HG03108 (cell line): ENCODE data around the gene CACNB4.
"Not testable (repeated sequence)": the region's sequence is repeated elsewhere in the genome, so short reads cannot be mapped to it uniquely, and the experiment has no call there.

Source experiments
- ATAC-seq: cut with Tn5 transposase; IDR thresholded peaks from one replicate; pipeline ENCODE4 v1.9.1; 2021; ENCODE audit warnings: moderate library complexity; ENCODE audit not compliant: unreplicated experiment

The CACNB4 gene

DNA sequence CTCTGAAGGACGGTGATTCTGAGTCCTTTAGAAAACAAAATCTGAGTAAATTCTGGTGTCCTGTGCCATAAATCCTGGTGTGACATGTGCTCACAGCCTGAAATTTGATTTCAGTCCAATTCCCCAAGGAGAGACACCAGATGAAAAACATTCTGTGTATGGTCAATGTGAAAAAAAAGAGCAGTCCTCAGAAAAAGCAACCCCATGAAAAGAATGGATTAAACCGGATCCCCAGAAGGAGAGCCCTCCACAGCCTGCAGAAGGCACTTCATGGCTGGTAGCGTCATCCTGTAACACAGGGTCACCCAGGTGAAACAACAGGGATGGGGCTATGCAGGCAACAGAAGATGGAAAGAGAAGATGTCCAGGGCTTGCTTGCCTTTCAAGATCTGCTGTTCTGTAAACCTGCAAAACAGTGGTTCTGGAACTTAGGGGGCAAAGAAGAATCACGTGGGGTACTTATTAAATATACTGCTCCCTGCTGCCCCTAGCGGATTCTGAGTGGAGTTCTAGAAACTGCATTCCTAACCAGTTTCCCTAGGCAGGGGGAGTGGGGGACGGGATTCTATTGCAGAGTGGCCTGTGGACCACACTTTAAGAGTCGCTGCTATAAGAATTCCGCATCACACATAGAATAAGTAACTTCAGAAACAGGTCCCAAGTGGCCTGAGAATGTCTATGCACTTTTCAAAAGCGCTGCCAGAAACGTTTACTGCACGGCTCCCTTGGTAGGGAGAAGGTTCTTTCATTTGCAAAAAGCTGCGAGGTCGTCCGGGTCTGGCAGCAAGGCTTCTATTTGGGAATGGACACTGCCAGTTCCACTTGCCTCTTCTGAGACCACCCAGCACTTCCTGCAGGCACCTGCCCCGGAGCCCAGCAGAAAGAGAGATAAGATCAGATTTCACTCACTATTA is 151.7 kb downstream of the CACNB4 start:
- ATAC-seq = no peak

DNA sequence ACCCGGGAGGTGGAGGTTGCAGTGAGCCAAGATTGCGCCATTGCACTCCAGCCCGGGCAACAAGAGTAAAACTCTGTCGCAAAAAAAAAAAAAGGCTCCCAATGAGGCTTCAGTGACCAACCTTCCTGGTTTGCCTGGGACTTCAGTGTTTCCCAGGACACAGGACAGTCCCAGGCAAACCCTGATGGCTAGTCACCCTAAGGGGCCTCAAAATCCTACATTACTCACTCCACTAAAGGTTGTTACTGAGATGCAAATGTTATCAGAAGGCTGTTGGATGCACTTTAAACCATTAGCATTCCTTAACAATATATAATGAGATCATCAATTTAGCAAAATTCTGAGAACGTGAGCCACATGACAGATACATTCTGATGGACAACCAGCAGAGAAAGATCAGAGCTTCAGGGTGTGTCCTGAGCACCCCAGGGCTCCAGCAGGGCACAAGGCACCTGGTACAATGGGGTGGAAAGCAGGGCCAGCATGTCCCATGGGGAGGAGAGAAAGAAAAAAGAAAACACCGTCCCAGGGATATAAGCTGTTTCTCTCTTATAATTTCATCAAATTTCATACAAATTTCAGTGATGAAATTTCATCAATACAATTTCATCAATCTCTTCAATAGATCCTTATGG is 152.5 kb downstream of the CACNB4 start:
- no peak for ATAC-seq

DNA sequence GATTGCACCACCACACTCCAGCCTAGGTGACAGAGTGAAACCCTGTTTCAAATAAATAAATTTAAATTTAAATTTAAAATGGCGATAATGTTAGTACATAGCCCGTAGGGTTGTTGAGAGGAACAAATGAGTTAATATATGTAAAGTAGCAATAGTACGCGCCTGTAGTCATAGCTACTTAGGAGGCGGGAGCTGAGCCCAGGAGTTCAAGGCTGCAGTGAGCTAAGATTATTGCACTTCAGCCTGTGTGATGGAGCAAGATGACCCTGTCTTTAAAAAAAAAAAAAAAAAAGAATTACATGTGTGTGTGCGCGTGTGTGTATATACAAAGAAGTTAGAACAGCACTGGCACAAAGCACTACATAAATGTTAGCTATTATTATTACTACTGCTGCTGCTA is 153.2 kb downstream of the CACNB4 start:
- ATAC-seq = no peak

DNA sequence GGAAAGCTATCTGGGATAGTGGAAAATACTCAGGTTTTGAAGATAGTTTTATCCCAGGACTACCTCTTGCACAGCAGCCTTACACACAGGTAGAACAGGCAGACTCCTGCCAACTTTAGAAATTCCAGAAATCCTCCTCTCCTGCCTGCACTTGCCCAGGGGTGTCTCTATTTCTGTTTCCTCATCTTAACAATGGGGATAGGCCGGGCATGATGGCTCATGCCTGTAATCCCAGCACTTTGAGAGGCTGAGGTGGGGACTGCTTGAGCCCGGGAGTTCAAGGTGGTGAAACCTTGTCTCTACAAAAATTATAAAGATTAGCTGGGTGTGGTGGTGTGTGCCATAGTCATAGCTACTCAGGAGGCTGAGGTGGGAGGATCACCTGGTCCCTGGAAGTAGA is 153.7 kb downstream of the CACNB4 start:
- ATAC-seq = no peak

DNA sequence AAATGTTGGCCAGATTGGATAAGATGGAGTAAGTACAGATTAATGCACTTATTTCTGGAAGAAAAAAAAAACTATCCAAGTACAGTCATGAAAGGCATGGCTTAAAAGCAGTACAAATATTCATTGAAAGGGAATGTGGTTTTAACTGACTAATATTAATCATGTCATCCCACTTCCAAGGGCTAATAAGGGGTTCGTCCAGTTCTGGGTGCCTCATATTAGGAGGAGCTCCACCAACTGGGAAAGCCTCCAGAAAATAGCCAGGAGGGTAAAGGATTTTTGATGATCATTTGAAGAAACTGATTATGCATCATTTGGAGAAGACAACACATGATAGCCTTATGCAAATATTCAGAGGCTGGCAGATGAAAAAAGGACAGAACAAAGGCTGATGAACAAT is 155.4 kb downstream of the CACNB4 start:
- no peak for ATAC-seq

DNA sequence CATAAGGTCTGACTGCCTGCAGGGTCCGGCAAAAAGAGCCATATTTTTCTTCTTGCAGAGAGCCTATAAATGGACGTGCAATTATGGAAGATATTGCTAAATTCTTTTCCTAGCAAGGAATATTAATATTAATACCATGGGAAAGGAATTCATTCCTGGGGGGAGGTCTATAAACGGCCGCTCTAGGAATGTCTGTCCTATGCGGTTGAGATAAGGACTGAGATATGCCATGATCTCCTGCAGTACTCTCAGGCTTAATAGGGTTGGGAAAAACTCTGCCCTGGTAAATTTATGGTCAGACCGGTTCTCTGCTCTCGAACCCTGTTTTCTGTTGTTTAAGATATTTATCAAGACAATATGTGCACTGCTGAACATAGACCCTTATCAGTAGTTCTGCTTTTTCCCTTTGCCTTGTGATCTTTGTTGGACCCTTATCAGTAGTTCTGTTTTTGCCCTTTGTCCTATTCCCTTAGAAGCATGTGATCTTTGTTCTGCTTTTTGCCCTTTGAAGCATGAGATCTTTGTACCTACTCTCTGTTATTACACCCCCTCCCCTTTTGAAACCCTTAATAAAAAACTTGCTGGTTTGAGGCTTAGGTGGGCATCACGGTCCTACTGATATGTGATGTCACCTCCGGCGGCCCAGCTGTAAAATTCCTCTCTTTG is 156.2 kb downstream of the CACNB4 start:
- ATAC-seq = not testable (repeated sequence)

DNA sequence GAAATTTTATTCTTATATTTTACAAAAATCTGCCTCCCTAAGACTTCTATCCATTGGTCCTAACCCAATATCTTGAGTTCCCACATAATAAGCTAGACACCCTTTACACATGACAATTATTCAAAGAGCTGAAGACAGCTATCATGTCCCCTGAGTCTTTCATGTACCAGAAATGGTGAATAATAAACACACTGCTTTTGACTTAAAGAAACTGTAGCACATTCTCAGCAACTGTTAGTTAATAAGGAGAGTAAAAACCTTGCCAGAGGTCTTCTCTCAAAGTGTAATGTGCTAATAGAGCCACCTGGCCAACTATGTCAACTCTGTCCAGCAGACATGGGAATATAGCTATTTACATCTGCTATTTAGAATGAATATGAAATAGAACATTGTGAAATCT is 160.9 kb downstream of the CACNB4 start:
- no peak for ATAC-seq

DNA sequence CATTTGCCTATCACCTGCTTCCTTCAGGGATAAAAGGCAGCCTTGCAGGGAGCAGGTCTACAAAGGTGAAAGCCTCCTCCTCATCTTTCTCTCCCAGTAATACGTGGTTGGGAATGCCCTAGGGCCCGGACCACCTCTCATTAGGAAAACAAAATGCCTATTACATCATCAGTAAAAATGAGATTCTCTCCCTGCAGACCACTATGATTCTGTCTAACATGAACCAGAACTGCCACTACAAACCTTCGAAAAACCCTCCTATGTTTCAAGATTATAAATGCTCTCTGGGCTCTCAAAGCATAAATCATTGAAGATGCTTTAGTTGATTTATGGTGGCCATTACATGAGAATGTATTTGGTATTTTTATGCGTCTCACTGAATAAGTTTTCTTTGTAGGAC is 162.2 kb downstream of the CACNB4 start:
- ATAC-seq = no peak

DNA sequence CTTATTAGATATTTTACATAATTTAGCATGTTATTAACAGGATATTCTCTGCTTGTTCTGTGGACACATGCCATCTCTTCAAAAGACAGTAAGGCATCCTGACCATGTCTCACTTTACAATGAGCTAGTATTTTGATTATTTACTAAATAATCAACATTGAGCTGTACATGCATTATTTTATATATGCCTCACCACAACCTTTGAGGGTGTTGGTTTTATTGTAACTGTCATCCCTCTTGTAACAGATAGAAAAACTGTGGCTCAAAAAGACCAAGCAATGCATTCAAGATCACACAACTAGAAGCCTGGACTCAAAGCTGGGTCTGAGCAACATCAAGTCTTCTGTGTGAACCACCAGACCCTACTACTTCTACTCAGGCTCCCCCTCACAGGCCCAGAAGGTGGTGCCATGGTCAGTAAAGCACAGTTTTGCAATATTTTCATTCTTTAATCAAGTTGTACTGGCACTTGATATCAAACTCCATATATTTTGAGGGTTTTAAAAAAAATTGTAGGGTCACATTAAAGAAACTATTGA is 165.5 kb downstream of the CACNB4 start:
- ATAC-seq = no peak

DNA sequence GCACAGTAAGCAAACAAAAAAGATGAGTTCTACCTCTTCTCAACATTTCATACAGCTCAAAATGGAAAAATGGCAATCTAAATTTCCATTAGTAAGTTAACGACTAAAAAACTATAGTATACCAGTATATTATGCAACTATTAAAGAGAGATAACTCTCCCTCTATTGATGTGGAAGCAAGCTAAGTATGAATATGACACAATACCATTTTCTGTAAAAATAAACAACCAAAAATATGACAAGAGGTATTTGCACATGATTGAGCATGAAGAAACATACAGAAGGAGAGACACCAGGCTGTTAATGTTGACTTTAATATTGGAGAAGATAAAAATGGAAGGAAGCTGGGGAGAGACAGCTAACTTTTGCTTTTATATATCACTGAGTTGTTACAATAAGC is 167.1 kb downstream of the CACNB4 start:
- no peak for ATAC-seq

DNA sequence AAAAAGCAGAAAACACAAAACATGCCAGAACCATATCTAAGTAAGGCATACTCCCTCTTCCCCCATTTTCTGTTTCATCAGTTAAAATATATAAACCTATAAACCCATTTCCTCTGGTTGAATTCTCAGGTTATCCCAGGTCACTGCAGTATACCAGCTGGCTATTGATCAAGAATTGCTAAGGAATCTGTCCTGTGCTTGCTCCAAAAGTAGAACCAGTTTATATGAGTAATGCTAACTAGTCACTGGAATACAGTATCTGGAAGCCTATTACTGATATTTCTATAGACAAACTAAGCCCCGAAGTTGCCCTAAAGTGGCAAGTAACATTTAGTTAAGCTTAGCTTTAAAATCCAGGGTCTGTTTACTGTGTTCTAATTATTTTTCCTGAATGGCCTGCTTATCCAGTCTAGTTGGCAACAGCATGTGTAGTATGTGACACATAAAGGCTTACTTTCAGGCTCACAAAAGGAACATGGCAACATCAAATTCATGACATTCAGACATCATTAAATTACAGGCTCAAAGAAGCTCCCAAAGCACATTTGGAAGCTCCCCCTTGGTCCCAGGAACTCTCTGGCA is 167.7 kb downstream of the CACNB4 start:
- no peak for ATAC-seq

DNA sequence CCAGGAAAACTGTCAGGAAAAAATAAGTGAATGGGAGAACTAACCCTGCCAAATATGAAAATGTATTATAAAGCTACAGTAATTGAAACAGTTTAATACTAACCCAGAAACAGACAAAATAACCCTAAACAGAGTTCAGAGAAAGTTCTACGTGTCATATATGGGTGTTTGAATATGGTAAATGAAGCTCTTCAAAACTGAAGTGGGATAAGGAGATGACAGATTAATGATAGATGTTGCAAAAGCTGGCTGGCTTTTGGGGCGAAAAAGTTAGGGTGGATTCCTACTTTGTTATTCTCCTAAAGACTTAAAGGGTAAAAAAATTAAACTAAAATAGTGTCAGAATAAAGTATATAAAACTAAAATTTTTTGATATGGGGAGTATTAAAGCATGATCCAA is 168.8 kb downstream of the CACNB4 start:
- no peak for ATAC-seq

DNA sequence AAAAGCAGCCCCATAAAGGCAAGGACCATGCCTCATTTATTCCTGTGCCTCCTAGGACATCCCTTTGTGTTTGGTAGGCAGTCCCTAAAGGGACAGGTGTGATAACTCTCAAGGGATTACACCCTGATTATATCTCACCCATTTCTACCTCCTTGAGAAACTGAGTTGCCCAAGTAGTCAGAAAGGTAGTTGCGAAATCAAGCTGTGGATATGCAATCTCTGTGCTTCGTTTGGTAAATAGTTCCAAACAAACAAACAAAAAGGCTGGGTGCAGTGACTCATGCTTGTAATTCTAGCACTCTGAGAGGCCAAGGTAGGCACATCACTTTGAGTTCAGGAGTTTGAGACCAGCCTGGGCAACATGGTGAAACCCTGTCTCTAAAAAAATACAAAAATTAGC is 170.5 kb downstream of the CACNB4 start:
- ATAC-seq = no peak

DNA sequence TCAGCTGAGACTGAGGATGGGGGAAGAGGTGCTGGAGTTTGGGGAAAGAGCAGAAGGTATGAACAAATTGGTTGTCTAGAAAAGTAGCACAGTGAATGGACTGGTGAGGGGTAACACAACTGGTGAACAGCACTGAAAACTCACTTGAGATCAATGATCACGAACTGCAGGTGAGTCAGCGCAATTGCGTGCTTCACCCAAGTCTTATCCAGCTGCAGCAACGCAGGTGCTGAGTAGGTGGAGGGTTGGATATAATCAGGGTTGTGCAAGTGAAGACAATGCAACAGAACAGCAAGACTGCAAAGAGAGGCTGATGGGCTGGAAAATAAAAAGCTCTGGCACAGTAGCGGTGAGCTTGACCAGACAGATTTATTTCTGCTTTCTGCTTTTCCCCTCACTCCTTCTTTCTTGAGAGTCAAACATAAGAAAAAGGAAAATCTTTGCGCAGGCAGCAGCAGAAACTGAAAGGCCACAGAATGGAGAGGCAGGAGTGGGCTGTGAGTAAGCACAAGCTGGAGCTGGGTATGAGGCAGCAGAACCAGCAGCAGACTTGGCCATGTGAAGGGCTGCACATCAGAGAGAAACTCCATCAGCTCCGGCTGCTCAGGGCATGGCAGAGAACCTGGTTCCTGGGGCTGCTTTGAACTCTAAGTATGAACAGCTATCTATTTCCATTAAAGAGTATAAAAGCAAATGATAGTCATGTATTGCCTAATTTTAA is 171.2 kb downstream of the CACNB4 start:
- no peak for ATAC-seq

DNA sequence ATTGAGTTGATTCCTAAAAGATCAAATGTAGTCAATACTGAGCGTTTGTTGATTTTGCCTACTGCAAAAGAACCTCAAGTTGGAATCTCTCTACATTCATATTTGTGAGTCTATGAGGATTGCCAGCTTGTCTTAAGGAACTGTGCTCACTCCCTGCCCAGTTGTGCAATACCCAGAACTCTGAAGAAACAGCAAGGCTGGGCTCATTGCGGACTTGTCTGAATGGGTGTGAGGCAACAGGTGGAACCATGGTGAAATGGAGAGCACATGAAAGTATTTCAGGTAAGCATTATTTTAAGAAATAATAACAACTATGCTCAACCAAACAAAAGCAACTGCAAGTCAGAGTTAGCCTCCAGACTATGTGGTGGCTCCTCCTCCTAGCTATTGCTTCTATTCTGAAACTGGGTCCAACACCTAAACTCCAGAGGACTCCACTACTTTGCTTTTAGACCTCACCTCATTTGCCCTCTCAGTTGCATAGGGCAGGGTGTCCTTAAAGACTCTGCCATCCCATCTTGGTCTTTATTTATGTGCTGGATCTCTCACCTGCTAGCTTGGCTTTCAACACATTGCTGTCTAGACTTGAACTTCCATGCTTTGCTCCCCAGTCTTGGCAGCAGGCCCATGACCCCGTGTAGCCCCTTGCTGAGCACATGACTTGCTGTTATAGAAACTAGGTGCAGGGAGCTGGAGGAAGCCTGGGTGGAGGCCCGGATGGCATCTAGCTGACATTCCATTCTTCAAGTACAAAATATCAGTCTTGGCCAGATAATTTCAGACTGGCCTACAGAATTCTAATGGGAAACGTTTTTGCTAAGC is 175.8 kb downstream of the CACNB4 start:
- no peak for ATAC-seq

DNA sequence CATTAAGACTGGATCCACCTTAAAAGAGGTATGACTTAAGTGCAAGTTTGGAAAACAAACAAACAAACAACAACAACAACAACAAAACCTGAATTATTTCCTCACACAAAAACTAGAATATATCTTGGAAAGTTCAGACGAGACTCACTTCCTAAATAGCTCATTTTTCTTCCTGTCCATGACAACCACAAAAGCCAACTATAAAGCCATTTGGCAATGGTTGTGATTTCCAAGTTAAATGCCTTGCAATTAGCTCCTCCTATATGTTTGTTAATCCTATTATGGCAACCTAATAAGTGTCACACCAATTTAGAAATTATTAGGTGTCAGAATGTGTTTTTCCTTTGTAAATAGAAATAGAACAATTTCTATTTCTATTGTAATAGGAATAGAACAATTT is 179.1 kb downstream of the CACNB4 start:
- ATAC-seq = no peak

DNA sequence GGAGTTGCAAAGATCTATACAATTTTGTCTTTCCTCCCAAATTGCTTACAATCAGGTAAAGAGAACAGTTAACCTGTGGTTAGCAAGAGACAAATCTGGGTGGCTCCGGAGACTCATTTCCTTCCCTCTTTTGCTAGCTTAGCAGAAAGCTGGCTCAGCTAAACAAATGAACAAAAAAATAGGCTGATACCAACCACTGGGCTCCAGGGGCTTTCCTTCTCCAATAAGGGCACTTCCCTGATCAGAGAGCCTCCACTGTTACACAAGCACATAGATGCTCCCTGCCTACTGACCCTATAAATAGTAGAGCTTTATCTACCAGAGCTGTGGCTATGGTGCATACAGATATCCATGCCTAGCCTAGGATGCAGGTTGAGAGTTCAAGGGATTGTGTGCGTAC is 180.5 kb downstream of the CACNB4 start:
- ATAC-seq = no peak

DNA sequence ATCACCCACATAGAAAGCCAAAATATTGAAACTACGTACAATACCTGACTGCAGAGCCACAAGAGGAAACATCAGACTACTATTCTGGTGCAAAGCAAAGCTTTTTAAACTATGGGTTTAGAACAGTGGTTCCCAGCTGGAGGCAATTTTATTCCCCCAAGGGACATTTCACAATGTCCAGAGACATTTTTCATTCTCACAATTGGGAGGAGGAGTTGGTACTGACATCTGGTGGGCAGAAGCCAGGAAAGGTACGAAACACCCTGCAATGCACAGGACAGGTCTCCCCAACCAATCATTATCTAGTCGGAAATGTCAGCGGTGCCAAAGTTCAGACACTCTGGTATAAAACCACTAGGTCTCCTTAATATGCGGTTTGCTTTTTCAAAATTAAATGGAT is 182.2 kb downstream of the CACNB4 start:
- ATAC-seq = no peak

DNA sequence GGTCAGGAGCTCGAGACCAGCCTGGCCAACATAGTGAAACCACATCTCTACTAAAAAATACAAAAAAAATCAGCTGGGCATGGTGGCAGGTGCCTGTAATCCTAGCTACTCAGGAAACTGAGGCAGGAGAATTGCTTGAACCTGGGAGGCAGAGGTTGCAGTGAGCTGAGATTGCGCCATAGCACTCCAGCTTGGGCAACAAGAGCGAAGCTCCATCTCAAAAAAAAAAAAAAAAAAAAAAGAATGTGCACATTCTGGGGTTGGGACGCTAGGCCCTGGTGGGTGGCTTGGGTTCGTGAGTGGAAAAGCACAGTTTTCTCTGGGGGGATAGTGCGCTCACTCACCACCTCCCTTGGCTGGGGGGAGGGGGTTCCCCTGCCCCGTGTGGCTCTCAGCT is 183.2 kb downstream of the CACNB4 start:
- not testable (repeated sequence) for ATAC-seq
